RPMI7951 (cell line): ENCODE results near the gene MARK2. TPM values are rescaled to one million over a fixed set of nuclear protein-coding genes. Genes with fewer than 3 reads are reported as not detected.

ENCODE experiments used
- DNase-seq: peaks from one replicate; pipeline ENCODE4 v3.0.0-alpha.2; 2012; ENCODE audit warnings: low read depth
- total RNA-seq: library from RNA; depleted of rRNA; stranded (reverse); fragments of >200 nt; shearing (Covaris generic); gene quantifications from 2 replicates; pipeline ENCODE4 v1.2.3, GENCODE V29; 2014; rRNA removed

Gene MARK2
- total RNA-seq, 1 experiment from 2014 or later = 9.0 TPM

DNA sequence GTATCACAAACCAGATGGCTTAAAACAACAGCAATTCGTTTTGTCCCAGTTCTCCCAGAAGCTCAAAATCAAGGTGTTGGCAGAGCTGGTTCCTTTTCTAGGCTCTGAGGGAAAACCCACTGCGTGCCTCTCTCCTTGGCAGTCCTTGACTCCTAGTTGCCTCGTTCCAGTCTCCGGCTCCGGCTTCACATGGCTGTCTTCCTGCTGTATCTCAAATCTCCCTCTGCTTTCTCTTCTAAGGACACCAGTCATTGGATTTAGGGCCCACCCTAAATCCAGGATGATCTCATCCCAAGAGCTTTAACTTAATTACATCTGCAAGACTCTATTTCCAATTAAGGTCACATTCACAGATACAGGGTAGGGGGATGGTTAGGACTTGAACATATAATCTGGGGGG is 90.7 kb downstream of the MARK2 start:
- no peak for DNase-seq

DNA sequence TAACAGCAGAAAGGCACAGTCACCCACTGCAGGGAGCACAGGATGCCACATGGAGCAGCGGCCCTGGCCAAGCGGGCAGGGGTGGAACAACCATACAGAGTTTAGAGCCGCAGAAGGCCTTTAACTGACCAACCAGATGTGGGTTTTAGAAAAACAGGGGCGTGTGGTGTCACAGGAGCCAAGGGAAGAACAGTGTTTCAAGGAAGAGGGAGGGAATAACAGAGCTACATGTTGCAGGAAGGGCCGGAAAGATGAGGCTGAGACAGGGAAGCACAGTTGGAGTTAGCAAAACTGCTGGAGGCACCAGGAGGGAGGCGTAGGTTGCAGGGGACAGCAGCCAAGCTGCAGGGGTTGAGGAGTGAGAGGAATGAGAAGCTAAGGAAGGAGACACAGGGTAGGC is 92.1 kb downstream of the MARK2 start:
- no peak for DNase-seq

DNA sequence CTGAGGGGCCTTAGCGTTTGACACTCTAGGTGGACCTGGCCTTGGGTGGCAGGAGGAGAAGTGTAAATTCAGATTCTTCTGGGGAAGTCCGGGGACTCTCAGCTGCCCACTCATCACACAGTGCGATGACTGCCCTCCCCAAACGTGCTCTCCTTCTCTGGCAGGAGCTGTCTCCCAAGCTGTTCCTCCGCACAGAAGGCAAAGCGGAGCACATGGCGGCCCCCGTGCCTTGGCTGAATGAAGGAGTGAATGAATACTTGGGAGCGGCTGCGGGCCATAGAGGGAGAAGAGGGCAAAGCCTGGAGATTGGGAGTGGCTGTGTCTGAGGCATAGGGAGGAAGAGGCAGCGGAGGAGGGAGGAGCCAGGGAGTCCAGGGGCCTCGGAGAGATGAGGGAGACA is 93.0 kb downstream of the MARK2 start:
- DNase-seq = no peak

DNA sequence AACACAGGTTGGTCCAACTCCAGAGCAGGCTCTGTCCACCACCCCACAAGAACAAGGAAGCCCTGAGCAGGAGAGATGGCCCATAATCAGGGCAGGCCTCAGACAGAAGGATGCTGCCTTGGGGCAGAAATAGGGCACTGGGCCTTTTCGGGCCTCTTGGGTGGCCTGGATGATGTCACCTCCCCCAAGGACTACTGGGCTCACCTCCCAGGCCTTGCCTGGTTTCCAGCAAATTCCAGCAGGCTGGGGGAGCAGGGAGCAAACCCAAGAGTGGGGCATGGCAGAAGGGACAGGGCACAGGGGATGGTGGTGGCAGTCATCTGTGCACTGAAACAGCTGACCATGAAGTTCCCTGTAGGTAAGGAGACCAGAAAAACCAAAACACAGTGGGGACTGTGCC is 94.5 kb downstream of the MARK2 start:
- peak; percentile 51 for DNase-seq

DNA sequence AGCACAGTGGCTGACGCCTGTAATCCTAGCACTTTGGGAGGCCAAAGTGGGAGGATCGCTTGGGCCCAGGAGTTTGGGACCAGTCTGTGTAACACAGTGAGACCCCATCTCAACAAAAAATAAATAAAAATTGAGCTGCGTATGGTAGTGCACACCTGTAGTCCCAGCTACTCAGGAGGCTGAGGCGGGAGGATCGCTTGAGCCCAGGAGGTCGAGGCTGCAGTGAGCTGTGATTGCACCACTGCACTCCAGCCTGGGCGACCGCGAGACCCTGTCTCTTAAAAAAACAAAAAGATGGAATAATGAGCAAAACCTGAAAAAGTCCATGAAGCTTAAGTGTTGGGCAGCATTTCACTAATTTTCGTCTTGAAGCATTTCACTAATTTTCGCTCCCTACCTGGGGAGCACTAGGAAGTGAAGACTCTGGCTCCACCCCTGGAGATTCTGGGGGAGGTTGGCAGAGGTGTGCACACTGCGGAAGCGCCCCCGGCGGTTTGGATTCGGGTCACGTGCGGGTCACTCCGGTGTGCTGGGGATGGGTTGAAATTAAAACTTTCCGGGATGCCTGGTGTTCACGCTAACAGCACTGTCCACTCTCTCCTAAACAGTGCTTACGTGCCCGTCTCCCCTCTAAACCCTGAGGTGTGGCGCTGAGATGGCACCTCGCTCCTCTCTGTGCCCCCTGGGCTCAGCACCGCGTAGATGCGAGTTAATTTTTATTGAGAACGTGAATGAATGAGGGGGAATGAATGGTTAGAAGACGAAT is 99.0 kb downstream of the MARK2 start:
- no peak for DNase-seq

DNA sequence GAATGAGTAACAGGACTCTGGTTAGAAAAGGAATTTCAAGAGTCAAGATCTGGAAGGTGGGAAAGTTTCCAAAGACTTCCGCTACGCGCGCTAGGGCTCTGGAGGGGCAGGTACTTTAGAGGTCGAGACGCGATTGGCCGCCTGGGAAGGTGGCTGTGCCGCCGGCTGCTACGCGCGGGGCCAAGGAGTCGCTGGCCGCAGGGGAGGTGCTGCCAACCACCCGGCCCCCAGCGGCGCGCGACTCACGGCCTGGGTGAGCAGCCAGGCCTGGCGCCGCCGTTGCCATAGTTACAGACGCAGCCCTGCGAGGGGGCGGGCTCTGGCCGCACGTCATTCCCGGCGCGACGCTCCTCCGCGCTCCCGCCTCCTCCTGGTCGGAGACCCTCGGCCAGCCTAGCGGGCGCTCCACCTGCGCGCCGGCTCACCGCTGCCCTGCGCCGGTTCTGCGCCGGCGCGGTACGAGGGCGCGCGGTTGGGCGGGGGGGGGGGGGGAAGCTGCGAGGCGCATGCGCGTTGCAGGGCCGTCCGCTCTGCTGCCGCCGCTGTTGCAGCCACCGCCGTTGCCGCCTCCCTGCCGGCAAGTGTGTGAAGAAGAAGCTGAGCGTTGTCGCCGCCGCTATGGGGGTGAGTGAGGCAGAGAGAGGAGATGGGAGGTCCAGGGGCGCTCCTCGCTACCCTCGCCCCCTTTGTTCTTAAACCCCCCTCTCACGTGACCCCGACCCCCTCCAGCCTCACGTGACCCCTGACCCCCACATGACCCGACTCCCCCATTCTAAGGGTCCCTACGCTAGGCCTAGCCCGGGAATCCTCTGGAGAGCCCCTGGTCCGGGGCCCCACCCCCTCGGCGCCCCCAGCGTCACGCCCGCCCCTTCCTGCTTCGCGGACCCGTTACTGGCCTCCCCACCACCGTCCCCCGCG is 99.8 kb downstream of the MARK2 start, which contains the start of gene NAA40:
TSS of gene NAA40 (plus strand) at position 524 of the 918 bp plus-strand sequence. CDS start at position 619, 95 bp downstream.
- peak; percentile 95 for DNase-seq

DNA sequence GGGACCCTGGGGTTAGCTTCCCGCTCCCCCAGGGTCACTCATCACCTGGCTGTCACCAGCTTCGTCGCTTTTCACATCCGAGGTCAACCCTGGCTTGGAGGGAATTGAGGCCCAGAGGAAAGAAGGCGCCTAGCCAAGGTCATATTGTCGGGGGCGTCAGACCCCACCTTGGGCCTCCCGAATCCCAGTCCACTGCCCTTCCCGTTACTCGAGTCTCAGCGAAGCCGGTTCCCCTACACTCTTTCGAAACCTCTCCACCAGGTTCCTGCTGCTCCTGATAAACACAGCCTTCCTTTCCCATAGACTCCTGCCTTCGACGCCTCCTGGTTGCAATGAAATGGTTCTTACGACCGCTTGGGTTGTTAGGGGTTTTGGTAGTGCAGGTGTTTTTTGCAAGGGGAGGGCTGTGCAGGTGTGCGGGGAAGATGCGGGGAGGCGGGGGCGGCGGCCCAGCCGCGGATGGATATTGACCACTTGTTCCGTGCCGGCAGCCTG is 100.5 kb downstream of the MARK2 start:
- no peak for DNase-seq

DNA sequence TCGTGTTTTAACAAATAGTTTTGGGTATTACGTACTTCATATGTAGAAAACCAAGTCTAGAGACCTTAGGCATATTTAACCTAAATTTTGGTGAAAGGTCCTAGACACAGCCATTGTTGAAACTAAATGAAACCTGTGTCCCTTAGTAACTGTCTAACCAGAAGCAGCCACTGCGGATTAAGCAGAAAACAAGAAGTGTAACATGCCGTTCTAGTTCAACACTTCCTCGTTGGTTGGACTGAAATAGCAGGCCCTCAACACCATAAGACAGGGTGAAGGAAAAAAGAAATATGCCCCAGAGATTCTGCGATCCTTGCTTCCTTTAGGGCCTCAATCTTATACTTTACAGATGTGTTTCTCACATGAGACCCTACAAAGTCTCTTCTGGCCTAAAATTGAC is 101.9 kb downstream of the MARK2 start:
- DNase-seq = no peak

DNA sequence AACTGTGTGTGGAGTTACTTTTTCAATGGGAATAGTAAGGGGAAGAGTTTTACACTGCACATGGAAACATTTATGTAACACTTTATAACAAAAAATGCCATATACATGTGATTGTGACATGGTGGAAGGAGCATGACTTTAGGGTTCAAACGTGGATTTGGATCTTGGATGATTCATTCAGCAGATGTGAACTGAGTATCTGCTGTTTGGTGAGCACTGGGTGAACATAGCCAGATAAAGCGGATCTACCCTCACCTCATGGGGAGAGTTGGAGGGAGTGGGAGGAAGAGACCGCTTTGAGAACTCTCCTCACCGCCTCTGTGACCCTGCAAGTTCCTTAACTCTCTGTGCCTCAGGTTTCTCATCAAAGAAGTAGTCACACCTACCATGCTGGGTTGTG is 103.0 kb downstream of the MARK2 start:
- no peak for DNase-seq

DNA sequence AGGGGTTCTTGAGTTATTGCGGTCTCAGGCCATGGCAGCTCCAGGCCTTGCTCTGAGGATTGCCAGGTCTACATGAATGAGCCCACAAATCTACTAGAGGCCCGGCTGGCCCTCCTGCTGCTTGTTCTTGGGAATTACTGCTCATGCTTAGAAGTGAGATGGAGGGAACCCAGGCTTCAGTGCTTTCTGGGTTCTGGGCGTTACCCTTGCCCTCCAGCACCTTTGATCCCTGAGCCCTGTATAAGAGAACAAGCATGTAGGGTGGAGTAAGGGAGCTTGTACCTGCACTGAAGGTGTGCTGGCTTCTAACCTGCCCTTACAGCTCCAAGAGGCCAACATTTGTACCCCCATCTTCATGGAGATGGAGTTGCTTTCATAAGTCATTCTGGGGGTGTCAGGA is 103.9 kb downstream of the MARK2 start:
- DNase-seq = no peak

DNA sequence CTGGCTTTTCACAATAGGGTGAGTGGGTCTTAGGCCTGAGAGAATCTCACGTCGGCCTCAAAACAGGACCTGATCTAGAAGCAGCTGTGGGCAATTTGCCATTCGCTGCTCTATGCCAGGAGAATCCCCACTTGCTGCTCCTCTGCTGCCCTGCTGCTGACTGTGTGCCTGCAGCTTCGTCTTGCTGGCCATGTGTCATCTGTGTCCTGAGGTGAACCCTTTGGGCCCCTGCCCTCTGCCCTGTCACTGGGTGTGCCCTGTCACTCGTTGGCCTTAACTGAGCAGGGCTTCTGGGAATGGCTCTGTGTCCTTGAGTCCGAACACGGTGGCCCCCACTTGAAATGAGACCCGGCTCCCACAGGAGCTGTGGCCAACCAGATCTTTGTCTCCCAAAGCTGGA is 106.1 kb downstream of the MARK2 start:
- no peak for DNase-seq

DNA sequence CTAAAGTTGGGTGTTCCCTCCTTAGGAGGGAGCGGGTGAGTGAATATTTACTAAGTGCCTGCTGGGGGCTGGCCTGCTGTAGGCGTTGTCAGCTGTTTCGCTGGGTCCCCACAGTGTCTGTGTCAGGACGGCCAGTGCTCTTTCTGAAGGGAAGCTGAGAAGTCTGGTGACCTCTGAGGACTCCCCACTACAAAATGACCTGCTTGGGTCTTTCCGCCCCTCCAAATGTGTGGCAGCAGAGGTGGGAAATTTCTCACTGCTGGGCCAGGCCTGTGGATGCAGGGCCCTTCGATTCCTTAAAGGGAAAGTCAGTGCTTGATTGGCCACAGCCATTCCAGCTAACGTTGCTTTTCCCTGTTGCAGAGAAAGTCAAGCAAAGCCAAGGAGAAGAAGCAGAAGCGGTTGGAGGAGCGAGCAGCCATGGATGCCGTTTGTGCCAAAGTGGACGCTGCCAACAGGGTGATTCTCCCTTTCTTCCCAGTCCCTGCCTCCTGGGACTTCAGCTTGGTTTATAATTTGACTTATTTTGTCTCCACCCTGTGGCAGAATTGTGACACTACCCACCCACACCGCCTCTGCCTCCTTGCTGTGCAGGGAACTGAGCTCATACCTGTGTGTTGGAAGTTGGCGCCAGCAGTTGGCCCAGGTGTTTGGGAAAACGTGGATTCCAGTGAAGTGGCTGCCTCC is 106.7 kb downstream of the MARK2 start:
- peak; percentile 66 for DNase-seq

DNA sequence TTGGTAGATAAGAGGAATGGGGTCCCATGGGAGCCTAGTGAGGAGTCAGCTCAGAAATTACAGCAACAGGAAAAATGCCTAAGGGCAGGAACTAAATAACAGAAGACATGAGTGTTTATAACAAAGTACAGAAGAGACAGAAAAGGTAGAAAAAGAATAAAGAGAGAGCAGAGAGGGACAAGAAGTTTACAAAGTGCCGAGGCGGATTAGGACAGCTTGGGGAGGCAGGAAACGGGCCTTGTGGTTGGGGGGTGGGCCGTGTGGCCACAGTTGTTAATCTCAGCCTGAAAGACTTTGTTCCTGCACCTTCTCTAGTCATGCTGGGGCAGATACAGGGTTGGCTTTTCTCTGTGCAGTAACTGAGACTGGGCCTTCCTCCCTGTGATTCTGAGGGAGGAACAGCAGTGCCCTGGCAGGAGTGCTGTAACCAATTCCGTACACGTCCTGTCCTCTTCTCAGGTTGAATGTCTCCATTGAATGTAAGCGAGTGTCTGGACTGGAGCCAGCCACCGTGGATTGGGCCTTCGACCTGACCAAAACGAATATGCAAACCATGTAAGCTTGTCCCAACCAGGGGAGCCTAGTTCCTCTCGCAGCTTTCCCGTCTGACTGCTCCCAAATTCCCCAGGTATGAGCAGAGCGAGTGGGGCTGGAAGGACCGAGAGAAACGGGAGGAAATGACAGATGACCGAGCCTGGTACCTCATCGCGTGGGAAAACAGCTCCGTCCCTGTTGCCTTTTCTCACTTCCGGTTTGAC is 113.0 kb downstream of the MARK2 start:
- no peak for DNase-seq

DNA sequence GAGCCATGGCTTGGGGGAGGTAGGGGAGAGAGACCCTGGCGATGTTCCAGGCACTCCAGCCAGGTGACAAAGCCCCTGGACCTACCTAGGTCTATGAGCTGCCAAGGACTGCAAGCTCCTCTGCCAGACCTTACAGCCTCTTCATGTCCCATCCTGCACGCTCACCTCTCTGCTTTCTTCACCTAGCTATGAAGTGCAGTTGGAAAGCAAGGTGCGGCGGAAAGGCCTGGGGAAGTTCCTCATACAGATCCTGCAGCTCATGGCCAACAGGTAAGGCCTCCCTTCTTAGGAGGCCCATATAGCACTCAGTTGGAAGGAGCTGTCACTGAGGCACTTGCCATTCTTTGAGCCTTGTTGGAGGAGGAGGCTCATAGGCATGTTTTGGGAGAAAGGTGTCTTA is 113.7 kb downstream of the MARK2 start:
- DNase-seq = no peak

DNA sequence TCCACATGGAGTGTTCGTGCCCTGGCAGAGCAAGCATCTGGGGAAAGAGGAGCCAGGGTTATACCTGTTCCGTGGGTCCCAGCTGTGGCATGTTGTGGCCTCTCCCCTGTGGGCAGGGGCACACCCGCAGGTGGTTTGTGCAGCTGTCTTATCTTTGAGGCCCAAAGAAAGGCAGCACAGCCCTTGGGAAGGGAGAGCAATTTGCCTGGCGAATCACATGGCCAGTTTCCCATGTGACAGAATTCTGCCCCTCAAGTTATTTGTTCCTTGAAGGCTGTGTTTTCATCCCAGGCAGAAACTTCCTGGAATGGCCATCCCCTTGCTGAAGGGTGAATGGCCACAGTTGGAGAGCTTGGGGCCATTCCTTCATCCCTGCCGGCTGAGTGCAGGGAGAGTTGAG is 119.1 kb downstream of the MARK2 start:
- DNase-seq = no peak

Other genes starting within 250 kb of the MARK2 start
- gene PLAAT3, start 224.7 kb upstream of the MARK2 start, total RNA-seq = 7.3 and 8.8 TPM in 2 replicates
- gene ATL3, start 167.7 kb upstream of the MARK2 start, total RNA-seq = 128 and 139 TPM in 2 replicates
- 109 and 114 TPM in 2 replicates for gene RTN3, start 157.6 kb upstream of the MARK2 start, total RNA-seq
- gene ZFTA, start 70.3 kb upstream of the MARK2 start, total RNA-seq = 6.0 and 8.0 TPM in 2 replicates
- gene SPINDOC, start 25.7 kb upstream of the MARK2 start, total RNA-seq = 12.1 and 16.3 TPM in 2 replicates
- 0.96 and 2.1 TPM in 2 replicates for gene RCOR2, start 78.1 kb downstream of the MARK2 start, total RNA-seq
- gene NAA40, start 99.9 kb downstream of the MARK2 start, total RNA-seq = 10.8 TPM in 2 replicates
- gene COX8A, start 135.5 kb downstream of the MARK2 start, total RNA-seq = 1,061 and 1,166 TPM in 2 replicates
- gene OTUB1, start 147.3 kb downstream of the MARK2 start, total RNA-seq = 80.3 and 83.6 TPM in 2 replicates
- under 0.01 TPM in 2 replicates for gene FLRT1, start 196.8 kb downstream of the MARK2 start, total RNA-seq